ENCODE results near the gene PRAME.
A peak's percentile ranks its signal among the peaks of the same experiment; 100 is the strongest.
"Not testable (repeated sequence)": the region's sequence is repeated elsewhere in the genome, so short reads cannot be mapped to it uniquely, and the experiment has no call there.

The PRAME gene

DNA sequence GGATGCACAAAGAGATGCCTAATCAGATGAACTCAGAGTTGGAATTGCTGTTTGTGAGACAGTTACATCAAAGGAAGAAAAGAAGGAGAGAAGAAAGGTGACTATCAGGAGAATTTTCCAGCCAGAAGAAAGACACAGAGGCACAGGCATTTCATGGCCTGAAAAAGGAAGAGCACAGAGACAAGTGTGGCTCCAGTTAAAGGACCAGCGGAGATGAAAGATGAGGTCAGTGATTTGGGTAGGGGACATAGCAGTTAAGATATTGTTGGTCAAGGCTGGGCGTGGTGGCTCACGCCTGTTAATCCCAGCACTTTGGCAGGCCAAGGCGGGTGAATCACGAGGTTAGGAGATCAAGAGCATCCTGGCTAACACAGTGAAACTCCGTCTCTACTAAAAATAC is 35.6 kb downstream of the PRAME start:
- DNase-seq (ENCODE audit: low read depth in 2 of 2): no peak

DNA sequence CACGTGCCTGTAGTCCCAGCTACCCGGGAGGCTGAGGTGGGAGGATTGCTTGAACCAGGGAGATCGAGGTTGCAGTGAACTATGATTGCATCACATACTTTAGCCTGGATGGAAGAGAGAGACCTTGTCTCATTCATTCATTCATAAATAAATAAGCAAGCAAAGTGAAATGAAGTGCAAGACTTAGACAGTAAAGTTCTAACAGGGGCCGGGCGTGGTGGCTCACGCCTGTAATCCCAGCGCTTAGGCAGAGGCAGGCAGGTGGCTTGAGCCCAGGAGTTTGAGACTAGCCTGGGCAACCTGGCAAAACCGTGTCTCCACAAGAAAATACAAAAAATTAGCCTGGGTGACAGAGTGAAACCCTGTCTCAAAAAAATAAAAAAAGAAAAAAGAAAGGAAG is 37.4 kb downstream of the PRAME start:
- no peak for DNase-seq (ENCODE audit: low read depth in 2 of 2)

GRCh38 chr22:22520667-22521602 is 38.1 kb downstream of the PRAME start:
- DNase-seq (ENCODE audit: low read depth in 2 of 2): no peak

DNA sequence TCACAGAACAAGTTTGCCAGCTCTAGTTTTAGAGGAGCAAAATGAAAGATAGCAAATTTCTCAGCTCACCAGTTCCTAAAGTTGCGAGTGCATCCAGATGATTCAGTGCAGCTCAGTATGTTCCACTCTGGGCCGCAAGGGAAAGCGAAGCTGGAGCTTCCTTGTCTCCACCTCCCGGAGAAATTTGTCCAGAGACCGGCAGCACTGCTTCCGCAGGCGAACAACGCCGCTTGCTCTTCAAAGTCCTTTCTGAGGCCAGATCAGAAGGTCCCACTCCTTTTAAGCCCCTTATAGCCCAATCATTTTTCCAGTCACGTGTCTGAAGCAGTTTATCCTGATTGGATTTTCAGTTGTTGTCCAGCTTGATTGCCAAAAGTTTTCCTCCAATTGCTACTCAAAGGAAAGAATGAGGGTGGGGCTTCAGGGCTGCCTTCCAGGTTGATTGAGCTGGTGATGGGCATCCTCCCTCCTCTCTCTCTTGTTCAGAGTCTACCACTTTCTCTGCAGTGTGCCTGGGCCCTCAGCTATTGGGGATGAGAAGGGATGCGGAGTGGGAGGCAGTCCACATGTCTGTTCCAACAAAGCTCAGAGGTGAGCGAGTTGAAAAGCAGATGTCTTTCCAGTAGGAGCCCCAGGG is 38.9 kb downstream of the PRAME start, which contains the start of gene ZNF280A:
Gene ZNF280A, minus strand, starts transcription at position 251 of the 637 bp plus-strand sequence. CDS start 4,640 bp downstream, outside the sequence.
- DNase-seq (ENCODE audit: low read depth in 2 of 2): no peak

DNA sequence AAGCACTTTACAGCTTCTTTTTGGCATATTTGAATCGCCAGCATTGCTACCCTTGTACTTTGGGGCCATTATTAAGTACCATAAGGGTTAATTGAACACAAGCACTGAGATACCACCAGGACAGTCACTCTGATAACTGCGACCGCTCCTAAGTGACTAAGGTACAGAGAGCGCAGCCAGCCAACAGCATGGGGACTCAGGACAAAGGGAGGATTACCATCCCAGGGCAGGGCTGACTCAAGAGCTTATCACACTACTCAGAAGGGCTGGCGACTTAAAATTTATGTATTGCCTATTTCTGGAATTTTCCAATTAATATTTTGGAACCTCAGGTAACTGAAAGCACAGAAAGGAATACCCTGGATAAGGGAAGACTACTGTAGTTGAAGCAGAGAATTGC is 39.5 kb downstream of the PRAME start:
- no peak for DNase-seq (ENCODE audit: low read depth in 2 of 2)

DNA sequence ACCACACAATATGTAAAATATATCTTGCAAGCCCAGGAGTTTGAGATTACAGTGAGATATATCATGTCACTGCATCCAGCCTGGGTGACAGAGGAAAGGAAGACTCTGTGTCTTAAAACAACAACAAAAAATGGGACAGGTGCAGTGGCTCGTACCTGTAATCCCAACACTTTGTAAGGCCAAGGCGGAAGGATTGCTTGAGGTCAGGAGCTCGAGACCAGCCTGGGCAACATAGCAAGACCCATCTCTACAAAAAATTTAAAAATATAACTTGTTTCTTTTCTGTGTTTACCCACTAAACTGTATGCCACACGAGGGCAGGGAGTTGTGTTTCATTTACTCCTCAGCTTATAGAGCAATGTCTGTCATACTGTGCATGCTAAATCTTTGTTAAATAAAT is 42.1 kb downstream of the PRAME start:
- DNase-seq (ENCODE audit: low read depth in 2 of 2): no peak

DNA sequence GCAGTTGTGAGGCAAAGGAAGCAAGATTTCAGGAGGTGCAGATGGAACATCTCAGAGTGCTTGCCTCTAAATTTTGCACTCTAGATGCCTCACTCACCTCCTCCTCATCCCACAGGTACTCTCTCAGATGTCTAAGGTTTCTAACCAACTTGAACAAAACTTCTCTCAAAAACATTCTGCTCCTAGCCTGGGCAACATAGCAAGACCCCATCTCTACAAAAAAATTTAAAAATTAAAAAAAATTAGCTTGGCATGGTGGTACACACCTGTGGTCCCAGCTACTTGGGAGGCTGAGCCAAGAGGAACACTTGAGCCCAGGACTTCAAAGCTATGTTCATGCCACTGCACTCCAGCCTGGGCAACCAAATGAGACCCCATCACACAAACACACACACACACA is 43.2 kb downstream of the PRAME start:
- no peak for DNase-seq (ENCODE audit: low read depth in 2 of 2)

- not testable (repeated sequence) for DNase-seq (ENCODE audit: low read depth in 2 of 2)
Observed at GRCh38 chr22:22514431-22514830, 44.6 kb downstream of the PRAME start.

DNA sequence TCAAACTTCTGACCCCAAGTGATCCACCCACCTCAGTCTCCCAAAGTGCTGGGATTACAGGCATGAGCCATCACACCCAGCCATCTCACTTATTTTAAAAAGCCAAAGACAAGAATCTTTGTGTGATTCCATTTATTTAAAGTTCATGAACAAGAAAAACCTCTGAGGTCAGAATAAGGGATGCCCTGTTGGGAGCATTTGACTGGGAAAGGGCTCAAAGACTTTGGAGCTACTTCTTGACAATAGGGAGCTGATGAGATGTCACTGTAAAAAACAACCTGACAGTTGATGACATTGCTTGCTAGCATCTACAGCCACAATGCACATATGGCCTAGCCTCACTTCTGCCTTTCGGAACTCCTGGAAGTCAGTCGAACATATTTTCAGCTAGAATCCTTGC is 45.4 kb downstream of the PRAME start:
- no peak for DNase-seq (ENCODE audit: low read depth in 2 of 2)

GRCh38 chr22:22512951-22513350 is 46.1 kb downstream of the PRAME start:
- no peak for DNase-seq (ENCODE audit: low read depth in 2 of 2)

GRCh38 chr22:22510833-22511232 is 48.2 kb downstream of the PRAME start:
- DNase-seq (ENCODE audit: low read depth in 2 of 2): not testable (repeated sequence)

DNA sequence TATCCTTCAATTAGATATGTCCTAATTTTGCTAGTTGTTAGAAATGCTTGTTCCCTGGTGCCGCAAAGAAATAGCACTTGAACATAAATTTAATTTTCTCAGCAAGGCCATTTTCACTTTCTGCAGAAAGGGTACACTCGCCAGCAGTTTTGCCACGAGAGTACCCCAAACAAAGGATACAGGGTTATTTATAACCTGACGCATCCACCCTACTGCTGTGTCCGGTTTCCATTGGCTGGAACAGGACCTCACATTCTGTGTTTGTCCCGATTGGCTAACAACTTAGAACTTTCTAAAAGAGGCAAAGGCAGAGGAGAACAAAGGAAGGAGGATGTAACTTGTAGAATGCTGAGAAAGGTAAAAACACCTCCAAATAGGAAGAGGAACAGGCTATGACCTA is 49.2 kb downstream of the PRAME start:
- DNase-seq (ENCODE audit: low read depth in 2 of 2): not testable (repeated sequence)

GRCh38 chr22:22508274-22509176 is 50.5 kb downstream of the PRAME start, which contains the start of gene ZNF280B:
Gene ZNF280B, minus strand, starts transcription at chr22:22508742. Its CDS starts 19,344 bp downstream, at chr22:22489398.
- DNase-seq (ENCODE audit: low read depth in 2 of 2): peak; percentile 45 to 67

DNA sequence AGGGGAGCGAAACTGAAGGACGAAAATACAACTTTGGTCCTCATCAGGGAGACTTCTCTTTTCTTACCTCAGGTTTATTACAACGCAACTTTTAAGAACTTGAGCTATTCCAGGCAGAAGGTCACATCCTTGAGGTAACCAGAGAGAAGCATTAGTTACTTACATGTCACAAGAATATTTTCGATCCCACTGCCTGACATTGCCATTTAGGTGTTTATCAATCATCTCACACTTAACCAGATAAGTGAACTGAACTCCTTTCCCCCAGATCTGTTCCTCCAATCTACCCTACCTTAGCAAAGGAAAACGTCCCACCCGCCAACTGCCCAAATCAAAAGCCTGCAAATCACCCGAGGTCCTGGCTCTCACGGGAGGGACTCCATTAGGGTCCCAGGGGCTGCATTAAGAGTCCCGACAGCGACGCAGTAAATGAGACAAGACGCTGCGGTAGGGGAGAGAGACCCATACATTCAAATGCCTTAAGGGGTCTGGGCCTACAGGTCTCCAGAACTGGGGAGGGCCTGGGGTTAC is 51.3 kb downstream of the PRAME start:
- no peak for DNase-seq (ENCODE audit: low read depth in 2 of 2)

DNA sequence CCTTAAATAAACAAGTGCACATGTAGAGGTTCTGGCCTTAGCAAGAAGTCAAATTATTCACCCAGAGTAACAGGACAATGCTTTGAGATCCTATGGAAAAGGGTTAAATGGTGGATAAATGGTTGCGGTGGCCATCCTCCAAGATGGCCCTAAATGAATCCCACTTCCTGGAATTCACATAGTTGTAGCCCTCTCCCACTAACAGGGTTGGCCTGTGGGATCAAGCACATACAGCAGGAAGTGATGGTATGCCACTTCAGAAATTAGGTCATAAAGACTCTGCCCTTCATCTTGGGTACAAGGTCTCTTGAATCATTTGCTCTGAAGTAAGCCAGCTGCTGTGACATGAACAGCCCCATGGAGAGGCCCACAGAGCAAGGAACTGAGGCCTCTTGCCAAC is 52.3 kb downstream of the PRAME start:
- DNase-seq (ENCODE audit: low read depth in 2 of 2): no peak

- no peak for DNase-seq (ENCODE audit: low read depth in 2 of 2)
Observed at GRCh38 chr22:22498267-22498666, 60.8 kb downstream of the PRAME start.
